Ishikawa (cell line): ENCODE measurements around the gene MGMT.

Experiments
- CEBPB ChIP-seq: IDR thresholded peaks from 2 replicates; pipeline ENCODE4 v1.6.1; 2012
- CREB1 ChIP-seq: IDR thresholded peaks from 2 replicates; pipeline ENCODE4 v1.6.1; 2012; ENCODE audit warnings: low read depth
- EGR1 ChIP-seq: IDR thresholded peaks from 2 replicates; pipeline ENCODE4 v1.6.1; 2012
- EP300 ChIP-seq: IDR thresholded peaks from 2 replicates; pipeline ENCODE4 v1.6.1; 2012; ENCODE audit warnings: borderline replicate concordance
- FOXM1 ChIP-seq: IDR thresholded peaks from 2 replicates; pipeline ENCODE4 v1.6.1; 2012; ENCODE audit warnings: low read depth, borderline replicate concordance
- NFIC ChIP-seq: IDR thresholded peaks from 2 replicates; pipeline ENCODE4 v1.6.1; 2012
- RAD21 ChIP-seq: IDR thresholded peaks from 2 replicates; pipeline ENCODE4 v1.6.1; 2012; ENCODE audit warnings: low read depth
- TAF1 ChIP-seq: IDR thresholded peaks from 2 replicates; pipeline ENCODE4 v1.6.1; 2012; ENCODE audit warnings: low read depth, mild to moderate bottlenecking
- TCF12 ChIP-seq: IDR thresholded peaks from 2 replicates; pipeline ENCODE4 v1.6.1; 2012; ENCODE audit warnings: low read depth
- TEAD4 ChIP-seq: IDR thresholded peaks from 2 replicates; pipeline ENCODE4 v1.6.1; 2012
- YY1 ChIP-seq: IDR thresholded peaks from 2 replicates; pipeline ENCODE4 v1.6.1; 2012; ENCODE audit warnings: low read depth
- ZBTB7A ChIP-seq: IDR thresholded peaks from 2 replicates; pipeline ENCODE4 v1.6.1; 2012; ENCODE audit warnings: low read depth
- TF ChIP-seq, protein P1 (sequence below): IDR thresholded peaks from 2 replicates; pipeline ENCODE4 v1.6.1; 2012; ENCODE audit warnings: low read depth, mild to moderate bottlenecking
- TF ChIP-seq, protein P2 (sequence below): IDR thresholded peaks from 2 replicates; pipeline ENCODE4 v1.6.1; 2012
- TF ChIP-seq, protein P3 (sequence below): IDR thresholded peaks from 2 replicates; pipeline ENCODE4 v1.6.1; 2012

Gene MGMT

DNA sequence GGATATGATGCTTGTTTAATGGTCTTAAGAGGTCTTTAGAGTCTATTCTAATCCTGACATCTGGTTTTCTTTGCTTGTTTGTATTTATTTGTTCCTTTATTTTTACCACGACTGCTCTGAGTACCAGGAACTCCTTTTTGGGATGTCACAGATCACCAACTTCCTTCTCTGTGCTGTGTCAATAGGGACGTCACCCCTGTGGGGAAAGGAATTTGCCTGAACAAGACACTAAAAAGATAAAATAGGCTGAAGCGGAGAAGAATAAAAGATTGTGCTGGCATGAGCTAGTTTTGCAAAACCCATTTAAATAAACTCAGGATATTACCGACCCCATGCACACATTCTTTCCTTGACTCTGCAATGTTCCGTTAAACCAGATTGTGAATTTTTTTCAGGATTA, 27.7 kb downstream of the MGMT start:
- TF ChIP-seq TEAD4 (no peak), ZBTB7A (no peak), EGR1 (no peak), YY1 (no peak), RAD21 (no peak), CREB1 (no peak), FOXM1 (no peak), NFIC (no peak), EP300 (no peak), TCF12 (no peak), TAF1 (no peak), CEBPB (no peak)
- TF ChIP-seq, protein P1, sequence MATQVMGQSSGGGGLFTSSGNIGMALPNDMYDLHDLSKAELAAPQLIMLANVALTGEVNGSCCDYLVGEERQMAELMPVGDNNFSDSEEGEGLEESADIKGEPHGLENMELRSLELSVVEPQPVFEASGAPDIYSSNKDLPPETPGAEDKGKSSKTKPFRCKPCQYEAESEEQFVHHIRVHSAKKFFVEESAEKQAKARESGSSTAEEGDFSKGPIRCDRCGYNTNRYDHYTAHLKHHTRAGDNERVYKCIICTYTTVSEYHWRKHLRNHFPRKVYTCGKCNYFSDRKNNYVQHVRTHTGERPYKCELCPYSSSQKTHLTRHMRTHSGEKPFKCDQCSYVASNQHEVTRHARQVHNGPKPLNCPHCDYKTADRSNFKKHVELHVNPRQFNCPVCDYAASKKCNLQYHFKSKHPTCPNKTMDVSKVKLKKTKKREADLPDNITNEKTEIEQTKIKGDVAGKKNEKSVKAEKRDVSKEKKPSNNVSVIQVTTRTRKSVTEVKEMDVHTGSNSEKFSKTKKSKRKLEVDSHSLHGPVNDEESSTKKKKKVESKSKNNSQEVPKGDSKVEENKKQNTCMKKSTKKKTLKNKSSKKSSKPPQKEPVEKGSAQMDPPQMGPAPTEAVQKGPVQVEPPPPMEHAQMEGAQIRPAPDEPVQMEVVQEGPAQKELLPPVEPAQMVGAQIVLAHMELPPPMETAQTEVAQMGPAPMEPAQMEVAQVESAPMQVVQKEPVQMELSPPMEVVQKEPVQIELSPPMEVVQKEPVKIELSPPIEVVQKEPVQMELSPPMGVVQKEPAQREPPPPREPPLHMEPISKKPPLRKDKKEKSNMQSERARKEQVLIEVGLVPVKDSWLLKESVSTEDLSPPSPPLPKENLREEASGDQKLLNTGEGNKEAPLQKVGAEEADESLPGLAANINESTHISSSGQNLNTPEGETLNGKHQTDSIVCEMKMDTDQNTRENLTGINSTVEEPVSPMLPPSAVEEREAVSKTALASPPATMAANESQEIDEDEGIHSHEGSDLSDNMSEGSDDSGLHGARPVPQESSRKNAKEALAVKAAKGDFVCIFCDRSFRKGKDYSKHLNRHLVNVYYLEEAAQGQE, result no peak
- TF ChIP-seq, protein P2, sequence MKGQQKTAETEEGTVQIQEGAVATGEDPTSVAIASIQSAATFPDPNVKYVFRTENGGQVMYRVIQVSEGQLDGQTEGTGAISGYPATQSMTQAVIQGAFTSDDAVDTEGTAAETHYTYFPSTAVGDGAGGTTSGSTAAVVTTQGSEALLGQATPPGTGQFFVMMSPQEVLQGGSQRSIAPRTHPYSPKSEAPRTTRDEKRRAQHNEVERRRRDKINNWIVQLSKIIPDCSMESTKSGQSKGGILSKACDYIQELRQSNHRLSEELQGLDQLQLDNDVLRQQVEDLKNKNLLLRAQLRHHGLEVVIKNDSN, result no peak
- TF ChIP-seq, protein P3, sequence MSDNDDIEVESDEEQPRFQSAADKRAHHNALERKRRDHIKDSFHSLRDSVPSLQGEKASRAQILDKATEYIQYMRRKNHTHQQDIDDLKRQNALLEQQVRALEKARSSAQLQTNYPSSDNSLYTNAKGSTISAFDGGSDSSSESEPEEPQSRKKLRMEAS, result no peak

DNA sequence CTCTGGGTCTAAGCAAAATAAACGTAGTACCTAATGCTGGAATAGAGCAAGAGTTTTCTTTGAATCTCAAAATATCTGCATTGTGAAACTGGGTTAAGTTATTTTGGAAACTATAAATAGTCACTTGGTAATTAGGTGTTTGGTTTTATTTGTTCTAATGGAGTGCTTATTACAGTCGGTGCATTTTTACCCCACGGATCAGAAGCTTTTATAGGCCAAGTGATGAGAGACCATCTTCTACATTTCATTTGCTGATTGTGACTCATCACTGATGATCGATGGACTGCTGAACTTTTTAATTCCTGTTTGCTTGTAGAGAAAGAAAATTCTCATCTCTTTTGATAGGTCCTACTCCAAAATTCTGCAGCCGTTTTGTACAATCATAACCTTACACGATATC, 28.2 kb downstream of the MGMT start:
- TF ChIP-seq, protein P1, result no peak
- TF ChIP-seq TAF1 (no peak), CEBPB (no peak), CREB1 (no peak), ZBTB7A (no peak), TEAD4 (no peak), TCF12 (no peak), EP300 (no peak), YY1 (no peak), EGR1 (no peak), FOXM1 (no peak), RAD21 (no peak), NFIC (no peak)
- TF ChIP-seq, protein P3, result no peak

DNA sequence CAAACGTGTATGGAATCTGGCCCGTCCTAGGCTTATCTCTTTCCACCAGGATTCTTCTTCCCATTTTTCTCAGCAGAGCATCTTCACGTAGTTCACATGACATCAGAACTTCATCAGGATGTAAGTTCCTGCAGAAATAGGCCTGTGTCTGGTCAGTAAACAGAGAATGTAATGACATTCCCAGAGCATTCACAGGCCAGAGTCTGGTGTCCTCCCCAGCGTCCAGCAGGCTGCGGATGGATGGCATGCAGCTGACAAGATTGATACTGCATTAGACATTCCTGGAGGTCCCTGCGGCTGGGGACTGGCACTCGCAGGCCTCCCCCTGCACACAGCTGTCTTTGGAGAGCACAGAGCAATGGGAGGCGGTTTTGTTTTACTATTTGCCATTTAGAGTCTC, 28.7 kb downstream of the MGMT start:
- TF ChIP-seq ZBTB7A (no peak), RAD21 (no peak), TAF1 (no peak), EP300 (no peak), FOXM1 (no peak), YY1 (no peak), TCF12 (no peak), EGR1 (no peak), CREB1 (no peak), CEBPB (no peak), NFIC (no peak)
- TF ChIP-seq, protein P3, result no peak
- TF ChIP-seq, protein P2, result no peak
- TF ChIP-seq, protein P1, result no peak

DNA sequence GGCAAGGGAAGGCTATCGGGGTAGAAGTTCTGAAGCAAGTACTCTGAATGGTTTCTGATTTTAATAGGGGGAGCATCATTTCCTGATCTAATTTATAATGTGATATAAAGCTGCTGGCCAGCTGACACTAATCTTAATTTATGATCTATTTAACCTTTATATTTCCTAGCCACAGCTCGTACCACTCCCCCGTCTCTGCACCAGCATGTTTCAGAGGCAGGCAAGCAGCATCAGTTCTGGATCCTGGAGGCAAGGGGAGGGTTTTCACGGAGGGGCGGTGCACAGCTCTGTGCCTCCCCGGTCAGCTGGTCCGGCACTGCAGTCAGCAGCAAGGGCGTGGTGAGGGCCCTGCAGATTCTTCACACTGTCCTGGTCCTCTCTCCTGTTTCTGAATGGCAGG, 30.0 kb downstream of the MGMT start:
- no peak for TF ChIP-seq TCF12
- TF ChIP-seq, protein P1, result no peak
- no peak for TF ChIP-seq TAF1
- TF ChIP-seq EGR1, result no peak
- no peak for TF ChIP-seq RAD21
- TF ChIP-seq TEAD4, result no peak
- TF ChIP-seq CREB1, result no peak
- TF ChIP-seq EP300, result no peak
- TF ChIP-seq NFIC, result no peak
- no peak for TF ChIP-seq ZBTB7A
- TF ChIP-seq YY1, result no peak
- TF ChIP-seq, protein P3, result no peak
- no peak for TF ChIP-seq FOXM1
- TF ChIP-seq, protein P2, result no peak
- TF ChIP-seq CEBPB, result no peak
